Thoracic aorta (tissue), 2 donors: ENCODE data around the gene MS4A18. TPM values are rescaled to one million over a fixed set of nuclear protein-coding genes. Genes with fewer than 3 reads are reported as not detected.

Experiments used
- ATAC-seq: fragments of 150-250 bp; one replicate; pipeline ENCODE4 v1.8.0; 2017; ENCODE audit warnings: low read depth; ENCODE audit not compliant: insufficient number of reproducible peaks, low FRiP score
- DNase-seq: peaks from one replicate; pipeline ENCODE4 v3.0.0-alpha.2; 2020; ENCODE audit warnings: low spot score
- H3K27ac ChIP-seq, 2 donors: fragments of 200-600 bp; sonication (generic); 1 replicate in 1 of 2; 2 replicates in 1 of 2; pipeline ENCODE4 v1.5.1; 2016; ENCODE audit warnings: mild to moderate bottlenecking in 2 of 2, moderate library complexity in 2 of 2
- H3K27me3 ChIP-seq: fragments of 200-600 bp; sonication (generic); replicated peaks from 2 replicates; pipeline ENCODE4 v1.6.0; 2016; ENCODE audit warnings: mild to moderate bottlenecking; ENCODE audit not compliant: insufficient read depth
- H3K36me3 ChIP-seq: fragments of 200-600 bp; sonication (generic); one replicate; pipeline ENCODE4 v1.5.1; 2016
- H3K4me1 ChIP-seq, 2 donors: fragments of 200-600 bp; sonication (generic); 1 replicate in 1 of 2; 2 replicates in 1 of 2; pipeline versions ENCODE4 v1.5.1 to v1.6.0; 2016; ENCODE audit warnings: low read depth in 2 of 2, mild to moderate bottlenecking in 1 of 2; ENCODE audit not compliant: control insufficient read depth in 1 of 2
- H3K4me3 ChIP-seq: fragments of 200-600 bp; sonication (generic); 2 replicates; pipeline ENCODE4 v1.5.1; 2016; ENCODE audit warnings: mild to moderate bottlenecking
- H3K9me3 ChIP-seq: fragments of 200-600 bp; sonication (generic); 2 replicates; pipeline ENCODE4 v1.5.1; 2016
- CTCF ChIP-seq: fragments of 200-600 bp; sonication (generic); IDR thresholded peaks from one replicate; pipeline ENCODE4 v1.5.1; 2019; ENCODE audit warnings: antibody characterized with exemption
- total RNA-seq, 2 donors: library from RNA; depleted of rRNA; stranded (reverse); fragments of >200 nt; gene quantifications; one replicate each; pipeline versions ENCODE4 v1.1.0 to v1.2.3, GENCODE V29; 2016

The MS4A18 gene
- total RNA-seq, 2 donors from 2014 or later = not detected

GRCh38 chr11:60785136-60785535, 60.6 kb downstream of the MS4A18 start, which contains the start of gene MS4A10:
Gene MS4A10, plus strand, starts transcription at chr11:60785333. Its CDS starts 5,003 bp downstream, at chr11:60790336.
- H3K27me3 ChIP-seq = no peaks in the 10 kb centered on the region
- TF ChIP-seq CTCF = no peak
- H3K4me3 ChIP-seq = no peak within 1 kb of the TSS
- no peaks in the 10 kb centered on the region for H3K9me3 ChIP-seq
- DNase-seq (no peak), ATAC-seq (no peak)
- H3K4me1 ChIP-seq = peaks cover 2 to 13% of the 10 kb centered on the region in 2 donors
- H3K27ac ChIP-seq = no peak within 1 kb of the TSS
- H3K36me3 ChIP-seq = no peaks in the 10 kb centered on the region

GRCh38 chr11:60785806-60786361, 61.4 kb downstream of the MS4A18 start:
- DNase-seq (no peak), ATAC-seq (no peak)
- Histone ChIP-seq H3K9me3 (no peaks in the 10 kb centered on the region), H3K27me3 (no peaks in the 10 kb centered on the region), H3K4me1 (peaks cover 2 to 13% of the 10 kb centered on the region in 2 donors), H3K36me3 (no peaks in the 10 kb centered on the region), H3K4me3 (no peak overlapping the region), H3K27ac (no peak overlapping the region)
- no peak for TF ChIP-seq CTCF

GRCh38 chr11:60786811-60787567, 62.5 kb downstream of the MS4A18 start:
- ATAC-seq = no peak
- peak; percentile 42 for DNase-seq
- no peak overlapping the region for H3K27ac ChIP-seq
- no peaks in the 10 kb centered on the region for H3K36me3 ChIP-seq
- TF ChIP-seq CTCF = no peak
- no peaks in the 10 kb centered on the region for H3K27me3 ChIP-seq
- no peaks in the 10 kb centered on the region for H3K9me3 ChIP-seq
- H3K4me1 ChIP-seq = peaks cover 2 to 13% of the 10 kb centered on the region in 2 donors
- no peak overlapping the region for H3K4me3 ChIP-seq

GRCh38 chr11:60788401-60789125, 64.0 kb downstream of the MS4A18 start:
- DNase-seq (no peak), ATAC-seq (no peak)
- TF ChIP-seq CTCF = no peak
- no peak overlapping the region for H3K4me3 ChIP-seq
- H3K9me3 ChIP-seq = no peaks in the 10 kb centered on the region
- no peaks in the 10 kb centered on the region for H3K27me3 ChIP-seq
- H3K36me3 ChIP-seq = no peaks in the 10 kb centered on the region
- H3K4me1 ChIP-seq = peaks cover 2 to 13% of the 10 kb centered on the region in 2 donors
- H3K27ac ChIP-seq = no peak overlapping the region

GRCh38 chr11:60790726-60791125, 66.2 kb downstream of the MS4A18 start:
- no peak for ATAC-seq
- no peak for DNase-seq

More at GRCh38 chr11:60790726-60791125, 66.2 kb downstream of the MS4A18 start:
- TF ChIP-seq CTCF = no peak
- H3K4me3 ChIP-seq = no peak overlapping the region
- no peak overlapping the region for H3K27ac ChIP-seq
- H3K27me3 ChIP-seq = no peaks in the 10 kb centered on the region
- no peaks in the 10 kb centered on the region for H3K9me3 ChIP-seq
- H3K4me1 ChIP-seq = peaks cover 2 to 13% of the 10 kb centered on the region in 2 donors
- H3K36me3 ChIP-seq = no peaks in the 10 kb centered on the region
